Neural cell (in vitro differentiated cells): ENCODE results near the gene RBM20. TPM values are rescaled to one million over a fixed set of nuclear protein-coding genes. Genes with fewer than 3 reads are reported as not detected.

Experiments
- H2AFZ ChIP-seq: fragments of 200-600, 300-800 bp; sonication (generic), shearing (Covaris generic); 2 replicates; pipeline ENCODE4 v1.6.0; 2014; ENCODE audit warnings: low read depth, mild to moderate bottlenecking, antibody characterized with exemption, low read length, moderate library complexity
- H3F3A ChIP-seq: fragments of 200-600 bp; shearing (Covaris generic); 2 replicates; pipeline ENCODE4 v1.6.1; 2016; ENCODE audit warnings: mild to moderate bottlenecking, moderate library complexity, mixed read lengths, antibody characterized with exemption, low read length; ENCODE audit not compliant: insufficient read depth, poor library complexity, severe bottlenecking
- H3K27ac ChIP-seq: fragments of 200-600, 300-800 bp; sonication (generic), shearing (Covaris generic); 2 replicates; pipeline ENCODE4 v1.5.1; 2014; ENCODE audit warnings: mild to moderate bottlenecking, low read length, moderate library complexity
- H3K27me3 ChIP-seq: fragments of 300-800, 200-600 bp; sonication (generic), shearing (Covaris generic); 2 replicates; pipeline ENCODE4 v1.6.0; 2014; ENCODE audit warnings: mild to moderate bottlenecking, low read depth, low read length, moderate library complexity; ENCODE audit not compliant: insufficient read depth
- H3K36me3 ChIP-seq: fragments of 300-800, 200-600 bp; sonication (generic), shearing (Covaris generic); 2 replicates; pipeline ENCODE4 v1.5.1; 2014; ENCODE audit warnings: mild to moderate bottlenecking, antibody characterized with exemption, low read length, moderate library complexity; ENCODE audit not compliant: insufficient read depth
- H3K4me2 ChIP-seq: fragments of 300-800, 200-600 bp; sonication (generic), shearing (Covaris generic); 2 replicates; pipeline ENCODE4 v1.6.0; 2014; ENCODE audit warnings: mild to moderate bottlenecking, low read length
- H3K4me3 ChIP-seq: fragments of 300-800, 200-600 bp; sonication (generic), shearing (Covaris generic); 2 replicates; pipeline ENCODE4 v1.5.1; 2014; ENCODE audit warnings: mild to moderate bottlenecking, low read length, moderate library complexity
- H3K79me2 ChIP-seq: fragments of 200-600 bp; shearing (Covaris generic); replicated peaks from 2 replicates; pipeline ENCODE4 v1.6.0; 2014; ENCODE audit warnings: mild to moderate bottlenecking, low read length, moderate library complexity; ENCODE audit not compliant: insufficient read depth
- H3K9ac ChIP-seq: fragments of 300-800, 200-600 bp; sonication (generic), shearing (Covaris generic); 2 replicates; pipeline ENCODE4 v1.6.1; 2016; ENCODE audit warnings: mild to moderate bottlenecking, low read length, mixed read lengths
- H3K9me2 ChIP-seq: fragments of 200-600 bp; shearing (Covaris generic); 2 replicates; pipeline ENCODE4 v1.6.1; 2016; ENCODE audit warnings: mild to moderate bottlenecking, low read length, mixed read lengths; ENCODE audit not compliant: insufficient read depth
- H3K9me3 ChIP-seq: fragments of 200-600, 300-800 bp; sonication (generic), shearing (Covaris generic); 2 replicates; pipeline ENCODE4 v1.6.1; 2016; ENCODE audit warnings: mild to moderate bottlenecking, mixed run types, low read length, moderate library complexity, mixed read lengths
- H4K20me1 ChIP-seq: fragments of 200-600 bp; shearing (Covaris generic); 2 replicates; pipeline ENCODE4 v1.6.1; 2016; ENCODE audit warnings: mild to moderate bottlenecking, mixed run types; ENCODE audit not compliant: insufficient read depth
- EP300 ChIP-seq: fragments of 450-650 bp; conservative IDR thresholded peaks from 2 replicates; pipeline ENCODE4 v1.6.1; 2014; ENCODE audit warnings: antibody characterized with exemption, mild to moderate bottlenecking, moderate library complexity; ENCODE audit not compliant: poor library complexity, severe bottlenecking
- EZH2 ChIP-seq: fragments of 200-600, 300-800 bp; shearing (Covaris generic), sonication (generic); IDR thresholded peaks from 2 replicates; pipeline ENCODE4 v1.6.1; 2014; ENCODE audit warnings: antibody characterized with exemption, low read length, borderline replicate concordance, mild to moderate bottlenecking; ENCODE audit not compliant: insufficient read depth, poor library complexity, severe bottlenecking
- MXI1 ChIP-seq: fragments of 450-650 bp; conservative IDR thresholded peaks from 2 replicates; pipeline ENCODE4 v1.6.1; 2014; ENCODE audit warnings: antibody characterized with exemption, mild to moderate bottlenecking; ENCODE audit not compliant: poor library complexity, severe bottlenecking
- POLR2AphosphoS5 ChIP-seq: IDR thresholded peaks from 2 replicates; pipeline ENCODE4 v1.6.1; 2012
- RAD21 ChIP-seq: fragments of 450-650 bp; conservative IDR thresholded peaks from 2 replicates; pipeline ENCODE4 v1.6.1; 2014; ENCODE audit warnings: antibody characterized with exemption, mild to moderate bottlenecking, moderate library complexity
- SMC3 ChIP-seq: fragments of 450-650 bp; conservative IDR thresholded peaks from 2 replicates; pipeline ENCODE4 v1.6.1; 2014; ENCODE audit warnings: antibody characterized with exemption, mild to moderate bottlenecking, moderate library complexity; ENCODE audit not compliant: poor library complexity
- TAF1 ChIP-seq: IDR thresholded peaks from 2 replicates; pipeline ENCODE4 v1.6.1; 2012; ENCODE audit warnings: low read depth
- polyA plus RNA-seq: library from polyadenylated mRNA; depleted of rRNA; stranded (reverse); fragments of >200 nt; gene quantifications from 2 replicates; pipeline ENCODE4 v1.2.3, GENCODE V29; 2014
- TF ChIP-seq, protein P1 (sequence below): IDR thresholded peaks from 2 replicates; pipeline ENCODE4 v1.6.1; 2012; ENCODE audit warnings: borderline replicate concordance
- TF ChIP-seq, protein P2 (sequence below): fragments of 450-650 bp; IDR thresholded peaks from 2 replicates; pipeline ENCODE4 v1.5.1; 2014; ENCODE audit warnings: antibody characterized with exemption, mild to moderate bottlenecking, moderate library complexity; ENCODE audit not compliant: poor library complexity, severe bottlenecking

RBM20 gene
- polyA plus RNA-seq, 1 donor from 2014 or later: 0.07 TPM

DNA sequence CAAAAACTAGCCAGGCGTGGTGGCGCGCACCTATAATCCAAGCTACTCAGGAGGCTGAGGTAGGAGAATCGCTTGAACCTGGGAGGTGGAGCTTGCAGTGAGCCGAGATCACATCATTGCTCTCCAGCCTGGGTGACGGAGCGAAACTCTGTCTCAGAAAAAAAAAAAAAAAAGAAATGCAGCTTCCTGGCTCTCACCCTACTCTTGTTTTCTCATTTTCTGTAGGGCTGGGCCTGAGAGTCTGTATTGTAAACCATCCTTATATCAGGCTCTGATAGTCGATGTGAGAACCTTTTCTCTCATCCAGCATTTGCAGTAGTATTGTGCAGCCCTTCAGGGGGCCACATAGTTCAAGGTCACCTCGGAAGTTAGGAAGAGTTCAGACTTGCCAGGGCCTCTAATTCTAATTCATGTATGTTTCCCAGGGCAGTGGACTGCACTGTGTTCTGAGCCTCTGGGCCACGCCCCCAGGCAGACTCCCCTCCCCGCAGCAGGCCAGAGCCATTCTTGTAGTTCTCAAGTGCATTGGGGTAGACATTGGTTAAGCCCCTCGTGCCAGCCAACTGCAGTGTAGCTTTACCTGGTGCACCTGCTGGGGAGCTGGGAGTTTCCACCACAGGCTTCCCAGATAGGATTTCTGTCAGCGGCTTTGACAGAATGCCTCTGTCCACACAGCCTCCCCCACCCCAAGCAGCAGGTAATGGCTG lies 189.3 kb downstream of the RBM20 start:
- H3K36me3 ChIP-seq: no peaks in the 10 kb centered on the region
- no peaks in the 10 kb centered on the region for H3F3A ChIP-seq
- TF ChIP-seq RAD21 (no peak), EP300 (no peak), TAF1 (no peak), EZH2 (no peak), MXI1 (no peak), SMC3 (no peak), POLR2AphosphoS5 (no peak)
- TF ChIP-seq, protein P1, sequence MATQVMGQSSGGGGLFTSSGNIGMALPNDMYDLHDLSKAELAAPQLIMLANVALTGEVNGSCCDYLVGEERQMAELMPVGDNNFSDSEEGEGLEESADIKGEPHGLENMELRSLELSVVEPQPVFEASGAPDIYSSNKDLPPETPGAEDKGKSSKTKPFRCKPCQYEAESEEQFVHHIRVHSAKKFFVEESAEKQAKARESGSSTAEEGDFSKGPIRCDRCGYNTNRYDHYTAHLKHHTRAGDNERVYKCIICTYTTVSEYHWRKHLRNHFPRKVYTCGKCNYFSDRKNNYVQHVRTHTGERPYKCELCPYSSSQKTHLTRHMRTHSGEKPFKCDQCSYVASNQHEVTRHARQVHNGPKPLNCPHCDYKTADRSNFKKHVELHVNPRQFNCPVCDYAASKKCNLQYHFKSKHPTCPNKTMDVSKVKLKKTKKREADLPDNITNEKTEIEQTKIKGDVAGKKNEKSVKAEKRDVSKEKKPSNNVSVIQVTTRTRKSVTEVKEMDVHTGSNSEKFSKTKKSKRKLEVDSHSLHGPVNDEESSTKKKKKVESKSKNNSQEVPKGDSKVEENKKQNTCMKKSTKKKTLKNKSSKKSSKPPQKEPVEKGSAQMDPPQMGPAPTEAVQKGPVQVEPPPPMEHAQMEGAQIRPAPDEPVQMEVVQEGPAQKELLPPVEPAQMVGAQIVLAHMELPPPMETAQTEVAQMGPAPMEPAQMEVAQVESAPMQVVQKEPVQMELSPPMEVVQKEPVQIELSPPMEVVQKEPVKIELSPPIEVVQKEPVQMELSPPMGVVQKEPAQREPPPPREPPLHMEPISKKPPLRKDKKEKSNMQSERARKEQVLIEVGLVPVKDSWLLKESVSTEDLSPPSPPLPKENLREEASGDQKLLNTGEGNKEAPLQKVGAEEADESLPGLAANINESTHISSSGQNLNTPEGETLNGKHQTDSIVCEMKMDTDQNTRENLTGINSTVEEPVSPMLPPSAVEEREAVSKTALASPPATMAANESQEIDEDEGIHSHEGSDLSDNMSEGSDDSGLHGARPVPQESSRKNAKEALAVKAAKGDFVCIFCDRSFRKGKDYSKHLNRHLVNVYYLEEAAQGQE: no peak
- TF ChIP-seq, protein P2, sequence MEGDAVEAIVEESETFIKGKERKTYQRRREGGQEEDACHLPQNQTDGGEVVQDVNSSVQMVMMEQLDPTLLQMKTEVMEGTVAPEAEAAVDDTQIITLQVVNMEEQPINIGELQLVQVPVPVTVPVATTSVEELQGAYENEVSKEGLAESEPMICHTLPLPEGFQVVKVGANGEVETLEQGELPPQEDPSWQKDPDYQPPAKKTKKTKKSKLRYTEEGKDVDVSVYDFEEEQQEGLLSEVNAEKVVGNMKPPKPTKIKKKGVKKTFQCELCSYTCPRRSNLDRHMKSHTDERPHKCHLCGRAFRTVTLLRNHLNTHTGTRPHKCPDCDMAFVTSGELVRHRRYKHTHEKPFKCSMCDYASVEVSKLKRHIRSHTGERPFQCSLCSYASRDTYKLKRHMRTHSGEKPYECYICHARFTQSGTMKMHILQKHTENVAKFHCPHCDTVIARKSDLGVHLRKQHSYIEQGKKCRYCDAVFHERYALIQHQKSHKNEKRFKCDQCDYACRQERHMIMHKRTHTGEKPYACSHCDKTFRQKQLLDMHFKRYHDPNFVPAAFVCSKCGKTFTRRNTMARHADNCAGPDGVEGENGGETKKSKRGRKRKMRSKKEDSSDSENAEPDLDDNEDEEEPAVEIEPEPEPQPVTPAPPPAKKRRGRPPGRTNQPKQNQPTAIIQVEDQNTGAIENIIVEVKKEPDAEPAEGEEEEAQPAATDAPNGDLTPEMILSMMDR: no peak
- no peaks in the 10 kb centered on the region for H4K20me1 ChIP-seq
- no peak overlapping the region for H3K4me2 ChIP-seq
- no peaks in the 10 kb centered on the region for H3K9me2 ChIP-seq
- H3K4me3 ChIP-seq: no peak overlapping the region
- no peak overlapping the region for H3K27ac ChIP-seq
- H2AFZ ChIP-seq: no peak overlapping the region
- H3K79me2 ChIP-seq: no peaks in the 10 kb centered on the region
- H3K27me3 ChIP-seq: no peaks in the 10 kb centered on the region
- no peaks in the 10 kb centered on the region for H3K9me3 ChIP-seq
- no peak overlapping the region for H3K9ac ChIP-seq

DNA sequence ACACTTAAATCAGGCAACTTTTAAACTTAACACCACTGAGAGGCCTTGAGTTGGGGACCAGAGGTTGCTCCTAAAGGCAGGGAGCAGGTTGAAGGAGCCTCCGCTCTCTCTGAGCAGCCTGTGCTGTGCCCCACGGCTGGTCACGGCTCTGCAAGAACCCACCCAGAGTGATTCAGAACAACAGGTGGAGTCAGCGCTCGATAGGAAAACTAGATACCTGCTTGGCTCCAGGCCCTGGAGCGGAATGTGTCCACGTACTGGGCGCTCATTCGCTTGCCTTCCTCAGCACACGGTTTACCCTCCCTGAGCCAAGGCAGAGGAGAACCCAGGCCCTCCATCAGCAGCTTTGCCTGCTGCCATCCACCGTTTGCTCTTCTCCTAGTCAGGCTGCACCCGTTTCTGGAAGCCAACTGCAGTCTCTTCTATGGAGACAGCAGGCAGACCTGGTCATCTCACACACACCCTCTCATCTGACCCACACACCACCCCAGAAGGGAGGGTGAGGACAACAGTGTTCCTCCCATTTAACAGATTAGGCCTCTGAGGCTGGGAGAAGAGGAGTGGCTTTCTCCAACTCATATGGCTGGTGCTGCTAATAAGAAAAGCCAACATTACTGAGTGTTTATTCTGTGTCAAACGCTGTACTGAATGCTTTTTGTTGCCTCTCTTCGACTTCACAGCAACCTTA lies 189.9 kb downstream of the RBM20 start:
- no peak overlapping the region for H3K4me3 ChIP-seq
- no peaks in the 10 kb centered on the region for H3K36me3 ChIP-seq
- TF ChIP-seq EZH2: no peak
- H3F3A ChIP-seq: no peaks in the 10 kb centered on the region
- H3K27ac ChIP-seq: no peak overlapping the region
- no peak overlapping the region for H2AFZ ChIP-seq
- no peaks in the 10 kb centered on the region for H3K79me2 ChIP-seq
- H3K9ac ChIP-seq: no peak overlapping the region
- no peaks in the 10 kb centered on the region for H3K9me3 ChIP-seq
- H3K27me3 ChIP-seq: no peaks in the 10 kb centered on the region
- no peak overlapping the region for H3K4me2 ChIP-seq
- no peaks in the 10 kb centered on the region for H3K9me2 ChIP-seq
- no peaks in the 10 kb centered on the region for H4K20me1 ChIP-seq
